ENCODE results near the gene THEM5.
"Not testable (repeated sequence)": the region's sequence is repeated elsewhere in the genome, so short reads cannot be mapped to it uniquely, and the experiment has no call there.

The THEM5 gene, protein sequence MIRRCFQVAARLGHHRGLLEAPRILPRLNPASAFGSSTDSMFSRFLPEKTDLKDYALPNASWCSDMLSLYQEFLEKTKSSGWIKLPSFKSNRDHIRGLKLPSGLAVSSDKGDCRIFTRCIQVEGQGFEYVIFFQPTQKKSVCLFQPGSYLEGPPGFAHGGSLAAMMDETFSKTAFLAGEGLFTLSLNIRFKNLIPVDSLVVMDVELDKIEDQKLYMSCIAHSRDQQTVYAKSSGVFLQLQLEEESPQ

DNA sequence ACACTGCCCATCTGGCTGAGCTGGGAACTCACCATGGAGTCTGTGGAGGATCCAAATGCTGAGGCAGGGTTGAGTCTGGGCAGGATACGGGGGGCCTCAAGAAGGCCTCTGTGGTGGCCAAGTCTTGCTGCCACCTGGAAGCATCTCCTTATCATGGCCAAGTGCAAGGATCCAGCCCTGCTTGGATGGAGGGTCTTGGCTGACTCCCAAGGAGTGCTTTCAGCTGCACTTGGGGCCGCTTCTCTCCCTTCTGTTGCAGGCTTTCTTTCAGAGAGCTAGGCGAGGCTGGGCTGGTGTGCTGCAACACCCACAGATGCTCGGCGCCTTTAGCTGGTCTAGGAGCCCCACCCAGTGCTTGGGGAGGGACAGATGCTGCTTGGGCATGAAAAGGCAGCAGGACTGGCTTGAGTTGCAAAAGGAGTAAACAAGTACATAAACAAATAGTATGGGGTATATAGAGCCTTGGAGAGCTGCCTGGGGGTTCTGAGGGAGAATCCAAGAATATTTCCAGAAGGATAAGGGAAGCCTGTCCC lies at the start of gene THEM5:
Gene THEM5 (minus strand): TSS at position 302 of the 533 bp plus-strand sequence. CDS start 147 bp downstream, at position 155.
- Mint-ChIP-seq H3K9me3 (no peaks in the 10 kb centered on the region), H3K27ac (peak within 1 kb of the TSS; percentile 65), H3K36me3 (peaks cover 54% of the 10 kb centered on the region), H3K4me3 (no peak within 1 kb of the TSS), H3K4me1 (peaks cover 40% of the 10 kb centered on the region)
- DNase-seq (ENCODE audit: low spot score in 2 of 2) (no peak), ATAC-seq (no peak)

DNA sequence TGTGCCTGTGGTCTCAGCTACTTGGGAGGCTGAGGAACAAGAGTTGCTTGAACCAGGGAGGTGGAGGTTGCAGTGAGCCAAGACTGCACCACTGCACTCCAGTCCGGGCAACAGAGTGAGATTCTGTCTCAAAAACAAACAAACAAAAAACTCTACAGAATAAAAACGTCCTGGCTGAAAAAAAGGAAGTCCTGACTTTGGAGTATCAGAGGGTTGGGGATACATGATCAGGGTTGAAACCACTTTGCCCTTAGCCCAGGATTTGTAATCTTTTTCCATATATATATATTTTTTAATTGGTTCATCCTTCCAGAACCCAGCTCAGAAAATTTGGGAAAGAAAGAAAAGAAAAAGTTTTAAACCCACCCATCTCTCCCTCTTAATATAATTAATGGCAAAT lies 49.3 kb upstream of the THEM5 start:
- no peak overlapping the region for H3K4me3 Mint-ChIP-seq
- ATAC-seq (no peak), DNase-seq (ENCODE audit: low spot score in 2 of 2) (no peak)
- H3K36me3 Mint-ChIP-seq: peaks cover 10% of the 10 kb centered on the region
- peaks cover 4% of the 10 kb centered on the region for H3K9me3 Mint-ChIP-seq
- peaks cover 45% of the 10 kb centered on the region for H3K4me1 Mint-ChIP-seq
- H3K27ac Mint-ChIP-seq: no peak overlapping the region

DNA sequence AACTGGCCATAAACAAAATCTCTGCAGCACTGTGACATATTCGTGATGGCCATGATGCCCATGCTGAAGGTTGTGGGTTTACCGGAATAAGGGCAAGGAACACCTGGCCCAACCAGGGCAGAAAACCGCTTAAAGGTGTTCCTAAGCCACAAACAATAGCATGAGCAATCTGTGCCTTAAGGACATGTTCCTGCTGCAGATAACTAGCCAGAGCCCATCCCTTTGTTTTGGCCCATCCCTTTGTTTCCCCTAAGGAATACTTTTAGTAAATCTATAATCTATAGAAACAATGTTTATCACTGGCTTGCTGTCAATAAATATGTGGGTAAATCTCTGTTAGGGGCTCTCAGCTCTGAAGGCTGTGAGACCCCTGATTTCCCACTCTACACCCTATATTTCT lies 47.3 kb upstream of the THEM5 start:
- H3K9me3 Mint-ChIP-seq; H3K4me3 Mint-ChIP-seq; ATAC-seq; H3K27ac Mint-ChIP-seq; H3K36me3 Mint-ChIP-seq; DNase-seq (ENCODE audit: low spot score in 2 of 2): not testable (repeated sequence)
- H3K4me1 Mint-ChIP-seq: peaks cover 51% of the 10 kb centered on the region

DNA sequence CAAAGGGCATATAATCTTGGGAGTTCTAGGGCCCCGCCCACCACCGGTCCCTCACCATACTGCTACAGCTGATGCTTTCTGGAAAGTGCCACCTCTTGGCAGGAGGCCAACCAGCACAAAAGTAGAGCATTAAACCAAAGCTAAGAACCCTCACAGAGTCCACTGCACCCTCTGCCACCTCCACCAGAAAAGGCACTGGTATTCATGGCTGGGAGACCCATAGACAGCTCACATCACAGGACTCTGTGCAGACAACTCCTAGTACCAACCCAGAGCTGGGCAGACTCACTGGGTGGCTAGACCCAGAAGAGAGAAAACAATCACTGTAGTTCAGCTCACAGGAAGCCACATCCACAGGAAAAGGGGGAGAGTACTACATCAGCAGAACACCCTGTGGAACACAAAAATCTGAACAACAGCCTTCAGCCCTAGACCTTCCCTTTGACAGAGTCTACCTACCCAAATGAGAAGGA lies 45.0 kb upstream of the THEM5 start:
- H3K4me1 Mint-ChIP-seq: peaks cover 31% of the 10 kb centered on the region
- H3K4me3 Mint-ChIP-seq: peak overlapping the region; percentile 48
- peaks cover 4% of the 10 kb centered on the region for H3K9me3 Mint-ChIP-seq
- DNase-seq (ENCODE audit: low spot score in 2 of 2) (no peak), ATAC-seq (peak; percentile 61)
- peaks cover 20% of the 10 kb centered on the region for H3K36me3 Mint-ChIP-seq
- H3K27ac Mint-ChIP-seq: peak overlapping the region; percentile 78

DNA sequence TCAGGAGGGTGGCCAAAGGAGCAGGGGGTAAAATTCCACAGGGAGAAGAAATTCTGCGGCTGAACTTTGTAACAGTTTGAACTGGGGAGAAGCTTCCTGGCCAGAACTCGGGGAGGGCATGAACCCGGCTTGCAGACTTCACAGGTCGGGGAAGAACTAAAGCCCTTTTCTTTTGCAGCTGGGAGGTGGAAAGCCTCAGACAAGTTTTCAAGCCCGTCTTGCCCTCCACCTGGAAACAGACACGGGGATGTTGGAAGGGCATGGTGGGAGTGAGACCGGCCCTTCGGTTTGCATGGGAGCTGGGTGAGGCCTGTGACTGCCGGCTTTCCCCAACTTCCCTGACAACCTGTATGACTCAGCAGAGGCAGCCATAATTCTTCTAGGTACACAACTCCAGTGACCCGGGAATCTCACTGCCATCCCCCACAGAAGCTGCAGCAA lies 44.5 kb upstream of the THEM5 start:
- Mint-ChIP-seq H3K36me3 (peaks cover 26% of the 10 kb centered on the region), H3K4me3 (peak overlapping the region; percentile 48), H3K9me3 (peaks cover 4% of the 10 kb centered on the region), H3K27ac (peak overlapping the region; percentile 78), H3K4me1 (peaks cover 36% of the 10 kb centered on the region)
- DNase-seq (ENCODE audit: low spot score in 2 of 2): no peak
- no peak for ATAC-seq

DNA sequence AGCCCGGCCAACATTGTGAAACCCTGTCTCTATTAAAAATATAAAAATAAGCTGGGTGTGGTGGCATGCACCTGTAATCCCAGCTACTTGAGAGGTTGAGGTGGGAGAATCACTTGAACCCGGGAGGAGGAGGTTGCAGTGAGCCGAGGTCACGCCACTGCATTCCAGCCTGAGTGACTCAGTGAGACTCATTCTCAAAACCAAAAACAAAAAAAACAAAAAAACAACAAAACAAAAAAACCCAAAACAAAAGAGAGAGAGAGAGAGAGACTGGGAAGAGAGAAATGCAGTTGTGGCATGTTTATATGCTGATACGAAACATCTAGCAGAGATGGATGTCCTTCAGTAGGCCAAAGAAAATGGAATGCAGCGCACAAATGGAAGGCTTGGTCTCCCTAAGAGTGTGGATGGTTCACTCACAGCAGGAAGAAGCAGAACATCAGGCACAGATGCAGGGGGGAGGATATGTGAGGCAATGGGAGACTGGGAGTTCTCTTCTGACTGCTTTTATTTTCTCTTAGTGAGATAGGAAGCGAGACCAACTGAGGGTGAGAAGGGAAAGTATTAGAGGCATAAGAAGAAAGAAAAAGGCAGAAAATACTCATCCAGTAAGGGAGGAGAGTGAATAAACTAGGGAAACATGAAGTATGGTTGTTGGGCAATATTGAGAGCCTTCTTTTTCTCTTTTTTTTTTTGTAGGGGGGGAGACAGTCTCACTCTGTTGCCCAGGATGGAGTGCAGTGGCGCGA lies 39.8 kb upstream of the THEM5 start:
- ATAC-seq: no peak
- H3K4me1 Mint-ChIP-seq: peaks cover 28% of the 10 kb centered on the region
- H3K4me3 Mint-ChIP-seq: no peak overlapping the region
- H3K27ac Mint-ChIP-seq: no peak overlapping the region
- peaks cover 60% of the 10 kb centered on the region for H3K36me3 Mint-ChIP-seq
- DNase-seq (ENCODE audit: low spot score in 2 of 2): no peak
- H3K9me3 Mint-ChIP-seq: no peaks in the 10 kb centered on the region

DNA sequence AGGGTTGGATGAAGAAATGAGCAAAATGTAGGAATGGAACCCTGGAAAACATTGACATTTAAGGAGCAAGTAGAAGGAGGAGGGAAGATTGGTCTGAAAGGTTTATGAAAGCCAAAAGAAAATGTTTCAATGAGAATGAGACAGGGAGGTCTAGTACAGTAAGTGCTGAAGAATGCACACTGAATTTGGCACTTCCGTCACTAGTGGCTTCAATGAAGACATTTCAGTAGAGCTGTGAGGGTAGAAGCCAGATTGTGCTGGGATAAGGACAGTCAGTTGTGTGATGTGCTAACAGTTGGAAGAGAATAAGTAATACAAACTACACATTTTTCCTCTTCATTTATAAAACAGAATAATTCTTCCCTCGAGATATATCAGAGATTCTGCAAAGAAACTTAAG lies 38.7 kb upstream of the THEM5 start:
- ATAC-seq (no peak), DNase-seq (ENCODE audit: low spot score in 2 of 2) (no peak)
- H3K4me1 Mint-ChIP-seq: peaks cover 19% of the 10 kb centered on the region
- peak overlapping the region; percentile 51 for H3K27ac Mint-ChIP-seq
- H3K36me3 Mint-ChIP-seq: peaks cover 71% of the 10 kb centered on the region
- no peak overlapping the region for H3K4me3 Mint-ChIP-seq
- H3K9me3 Mint-ChIP-seq: no peaks in the 10 kb centered on the region

DNA sequence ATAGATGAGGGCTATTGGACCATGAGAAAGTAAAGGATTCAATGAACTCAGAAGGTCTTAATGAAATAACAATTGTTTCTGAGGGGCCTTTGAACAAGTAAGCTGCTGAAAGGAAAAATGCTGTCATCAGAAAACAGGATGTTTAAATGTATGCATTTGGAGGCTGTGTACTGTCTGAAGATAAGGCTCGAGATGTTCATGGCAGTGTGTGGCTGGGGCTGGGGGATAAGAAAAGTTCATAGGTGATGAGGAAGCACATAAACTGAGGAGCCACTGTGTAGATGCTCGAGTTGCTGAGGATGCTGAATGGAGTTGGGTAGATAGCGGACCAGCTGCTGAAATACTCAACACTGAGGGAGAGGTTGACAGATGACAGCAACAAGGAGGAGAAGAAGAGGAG lies 38.0 kb upstream of the THEM5 start:
- DNase-seq (ENCODE audit: low spot score in 2 of 2) (no peak), ATAC-seq (no peak)
- Mint-ChIP-seq H3K36me3 (peaks cover 78% of the 10 kb centered on the region), H3K9me3 (no peaks in the 10 kb centered on the region), H3K27ac (peak overlapping the region; percentile 51), H3K4me3 (no peak overlapping the region), H3K4me1 (peaks cover 18% of the 10 kb centered on the region)

DNA sequence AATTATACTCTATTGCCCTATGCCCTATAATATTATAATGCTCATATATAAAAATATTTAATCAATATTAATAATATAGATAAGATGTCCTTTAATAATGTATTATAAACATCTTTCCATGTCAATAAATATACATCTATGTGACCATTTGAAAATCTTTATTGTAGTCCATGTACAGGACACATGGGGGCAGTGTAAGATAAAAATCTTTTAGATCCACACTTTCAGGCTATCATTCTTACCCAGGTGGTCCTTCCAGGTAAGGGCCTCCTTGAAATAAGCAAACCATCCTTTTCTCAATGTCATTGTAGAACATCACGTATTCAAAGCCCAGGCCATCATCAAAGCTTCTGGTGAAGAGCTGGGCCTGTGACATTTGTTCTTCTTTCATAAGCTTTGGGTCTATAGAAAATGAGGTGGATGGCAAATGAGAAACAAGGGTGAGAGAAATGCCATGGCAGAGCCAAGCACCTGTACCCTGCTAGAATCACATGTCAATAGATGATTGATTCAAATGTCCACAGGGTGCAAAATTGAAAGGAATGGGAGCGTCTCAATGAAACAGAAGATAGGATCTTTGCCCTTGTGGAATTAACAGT lies 35.6 kb upstream of the THEM5 start:
- DNase-seq (ENCODE audit: low spot score in 2 of 2): no peak

DNA sequence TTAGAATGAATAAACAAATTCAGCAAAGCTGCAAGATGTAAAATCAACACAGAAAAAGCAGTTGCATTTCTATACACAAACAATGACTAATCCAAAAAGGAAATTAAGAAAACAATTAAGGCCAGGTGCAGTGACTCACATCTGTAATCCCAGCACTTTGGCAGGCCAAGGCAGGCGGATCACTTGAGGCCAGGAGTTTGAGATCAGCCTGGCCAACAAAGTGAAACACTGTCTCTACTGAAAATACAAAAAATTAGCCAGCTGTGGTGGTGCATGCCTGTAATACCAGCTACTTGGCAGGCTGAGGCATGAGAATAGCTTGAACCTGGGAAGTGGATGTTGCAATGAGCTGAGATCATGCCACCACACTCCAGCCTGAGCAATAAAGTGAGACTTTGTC lies 33.5 kb upstream of the THEM5 start:
- H3K4me3 Mint-ChIP-seq: no peak overlapping the region
- DNase-seq (ENCODE audit: low spot score in 2 of 2): no peak
- H3K27ac Mint-ChIP-seq: no peak overlapping the region
- H3K4me1 Mint-ChIP-seq: peaks cover 12% of the 10 kb centered on the region
- no peak for ATAC-seq
- peaks cover 55% of the 10 kb centered on the region for H3K36me3 Mint-ChIP-seq
- H3K9me3 Mint-ChIP-seq: no peaks in the 10 kb centered on the region

More for the DNA sequence above, 35.6 kb upstream of the THEM5 start:
- no peak overlapping the region for H3K27ac Mint-ChIP-seq
- H3K4me1 Mint-ChIP-seq: peaks cover 18% of the 10 kb centered on the region
- H3K36me3 Mint-ChIP-seq: peaks cover 75% of the 10 kb centered on the region
- H3K9me3 Mint-ChIP-seq: no peaks in the 10 kb centered on the region
- no peak for ATAC-seq
- no peak overlapping the region for H3K4me3 Mint-ChIP-seq

DNA sequence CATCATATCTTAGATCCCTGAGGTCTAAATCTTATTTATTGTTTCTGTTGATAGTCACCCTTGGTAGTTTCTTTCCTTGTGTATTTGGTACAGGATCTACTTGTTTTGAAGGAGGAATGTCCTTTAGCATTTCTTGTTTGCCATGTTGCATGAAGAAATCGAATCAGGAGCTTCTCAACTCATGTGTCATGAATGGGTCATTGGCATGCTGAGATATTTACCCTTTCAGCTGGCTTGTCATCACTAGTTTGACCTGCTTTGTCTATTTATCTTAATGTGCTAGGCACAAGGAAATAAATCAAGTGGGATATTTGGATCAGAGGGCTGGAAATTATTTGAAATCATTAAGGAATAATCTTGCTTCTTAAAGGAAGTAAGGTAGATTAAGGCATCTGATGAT lies 32.0 kb upstream of the THEM5 start:
- Mint-ChIP-seq H3K4me1 (peaks cover 5% of the 10 kb centered on the region), H3K9me3 (no peaks in the 10 kb centered on the region), H3K36me3 (peaks cover 42% of the 10 kb centered on the region), H3K27ac (no peak overlapping the region), H3K4me3 (no peak overlapping the region)
- ATAC-seq (no peak), DNase-seq (ENCODE audit: low spot score in 2 of 2) (no peak)

DNA sequence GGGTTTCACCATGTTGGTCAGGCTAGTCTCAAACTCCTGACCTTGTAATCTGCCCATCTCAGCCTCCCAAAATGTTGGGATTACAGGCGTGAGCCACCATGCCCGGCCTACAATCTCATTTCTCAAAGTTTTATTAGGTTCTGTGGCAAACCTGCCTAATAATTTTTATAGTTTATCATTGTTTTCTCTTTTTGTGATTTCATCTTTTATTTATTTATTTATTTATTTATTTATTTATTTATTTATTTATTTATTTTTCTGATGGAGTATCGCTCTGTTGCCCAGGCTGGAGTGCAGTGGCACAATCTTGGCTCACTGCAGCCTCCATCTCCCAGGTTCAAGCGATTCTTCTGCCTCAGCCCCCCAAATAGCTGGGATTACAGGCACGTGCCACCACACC lies 31.4 kb upstream of the THEM5 start:
- not testable (repeated sequence) for H3K9me3 Mint-ChIP-seq; H3K4me3 Mint-ChIP-seq; H3K27ac Mint-ChIP-seq; DNase-seq (ENCODE audit: low spot score in 2 of 2); H3K4me1 Mint-ChIP-seq; ATAC-seq
- peaks cover 40% of the 10 kb centered on the region for H3K36me3 Mint-ChIP-seq

DNA sequence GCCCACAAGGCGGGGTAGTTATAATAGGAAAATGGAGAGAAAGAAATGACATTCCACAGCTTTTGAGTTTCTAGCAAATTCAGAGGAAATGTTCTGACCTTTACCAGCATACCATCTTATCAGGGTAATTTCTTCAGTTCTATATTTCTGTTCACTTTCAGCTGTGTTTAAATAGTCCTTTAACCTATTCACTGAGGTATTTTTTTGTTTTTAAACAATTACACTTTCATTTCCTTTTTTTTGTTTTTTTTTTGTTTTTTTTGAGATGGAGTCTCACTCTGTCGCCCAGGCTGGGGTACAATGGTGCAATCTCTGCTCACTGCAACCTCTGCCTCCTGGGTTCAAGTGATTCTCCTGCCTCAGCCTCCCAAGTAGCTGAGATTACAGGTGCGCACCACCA lies 30.9 kb upstream of the THEM5 start:
- not testable (repeated sequence) for H3K9me3 Mint-ChIP-seq; DNase-seq (ENCODE audit: low spot score in 2 of 2); H3K4me3 Mint-ChIP-seq; ATAC-seq; H3K4me1 Mint-ChIP-seq; H3K27ac Mint-ChIP-seq
- H3K36me3 Mint-ChIP-seq: peaks cover 40% of the 10 kb centered on the region

DNA sequence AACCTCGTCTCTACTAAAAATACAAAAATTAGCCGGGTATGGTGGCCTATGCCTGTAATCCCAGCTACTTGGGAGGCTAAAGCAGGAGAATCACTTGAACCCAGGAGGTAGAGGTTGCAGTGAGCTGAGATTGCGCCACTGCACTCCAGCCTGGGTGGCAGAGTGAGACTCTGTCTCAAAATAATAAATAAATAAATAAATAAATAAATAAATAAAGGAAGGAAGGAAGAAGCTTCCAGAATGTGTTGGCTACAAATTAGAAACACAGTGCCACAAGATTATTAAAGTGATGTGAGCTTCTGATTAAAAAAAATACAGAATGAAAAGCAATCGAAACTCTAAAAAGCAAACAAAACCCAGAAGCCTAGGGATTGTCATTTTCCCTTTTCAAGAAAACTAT lies 30.4 kb upstream of the THEM5 start:
- H3K27ac Mint-ChIP-seq; H3K9me3 Mint-ChIP-seq; H3K4me1 Mint-ChIP-seq; H3K4me3 Mint-ChIP-seq; DNase-seq (ENCODE audit: low spot score in 2 of 2); ATAC-seq: not testable (repeated sequence)
- H3K36me3 Mint-ChIP-seq: peaks cover 36% of the 10 kb centered on the region

DNA sequence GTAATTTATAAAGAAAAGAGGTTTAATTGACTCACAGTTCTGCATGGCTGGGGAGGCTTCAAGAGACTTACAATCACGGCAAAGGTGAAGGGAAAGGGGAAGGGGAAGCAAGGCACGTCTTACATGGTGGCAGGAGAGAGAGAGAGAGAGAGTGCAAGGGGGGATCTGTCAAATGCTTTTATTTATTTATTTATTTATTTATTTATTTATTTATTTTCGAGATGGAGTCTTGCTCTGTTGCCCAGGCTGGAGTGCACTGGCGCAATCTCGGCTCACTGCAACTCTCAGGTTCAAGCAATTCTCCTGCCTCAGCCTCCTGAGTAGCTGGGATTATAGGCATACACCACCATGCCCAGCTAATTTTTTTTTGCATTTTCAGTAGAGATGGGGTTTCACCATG lies 29.4 kb upstream of the THEM5 start:
- H3K4me1 Mint-ChIP-seq; H3K27ac Mint-ChIP-seq; H3K4me3 Mint-ChIP-seq; H3K9me3 Mint-ChIP-seq; DNase-seq (ENCODE audit: low spot score in 2 of 2); ATAC-seq: not testable (repeated sequence)
- H3K36me3 Mint-ChIP-seq: peaks cover 32% of the 10 kb centered on the region

Measured in stimulated activated effector memory CD8-positive, alpha-beta T cell treated with anti-CD3 and anti-CD28 coated beads, Interleukin-12 subunit alpha, Interleukin-12 subunit beta, amount 100 ng/mL, for 72 hours (primary cell).